Body of pancreas (tissue), 4 donors: ENCODE measurements around the gene PITPNC1.

Source experiments
- POLR2A ChIP-seq, 3 donors: fragments of 450-650 bp; IDR thresholded peaks; one replicate each; pipeline ENCODE4 v1.6.1; 2016; ENCODE audit warnings: antibody characterized with exemption in 3 of 3, mild to moderate bottlenecking in 2 of 3
- TF ChIP-seq, protein P1 (sequence below), 7 experiments: fragments of 450-650 bp in 4 of 7; fragments of 200-600 bp in 3 of 7; sonication (generic) in 3 of 7; IDR thresholded peaks; one replicate each; pipeline ENCODE4 v1.5.1; 2016 to 2019; ENCODE audit warnings: antibody characterized with exemption in 7 of 7

DNA sequence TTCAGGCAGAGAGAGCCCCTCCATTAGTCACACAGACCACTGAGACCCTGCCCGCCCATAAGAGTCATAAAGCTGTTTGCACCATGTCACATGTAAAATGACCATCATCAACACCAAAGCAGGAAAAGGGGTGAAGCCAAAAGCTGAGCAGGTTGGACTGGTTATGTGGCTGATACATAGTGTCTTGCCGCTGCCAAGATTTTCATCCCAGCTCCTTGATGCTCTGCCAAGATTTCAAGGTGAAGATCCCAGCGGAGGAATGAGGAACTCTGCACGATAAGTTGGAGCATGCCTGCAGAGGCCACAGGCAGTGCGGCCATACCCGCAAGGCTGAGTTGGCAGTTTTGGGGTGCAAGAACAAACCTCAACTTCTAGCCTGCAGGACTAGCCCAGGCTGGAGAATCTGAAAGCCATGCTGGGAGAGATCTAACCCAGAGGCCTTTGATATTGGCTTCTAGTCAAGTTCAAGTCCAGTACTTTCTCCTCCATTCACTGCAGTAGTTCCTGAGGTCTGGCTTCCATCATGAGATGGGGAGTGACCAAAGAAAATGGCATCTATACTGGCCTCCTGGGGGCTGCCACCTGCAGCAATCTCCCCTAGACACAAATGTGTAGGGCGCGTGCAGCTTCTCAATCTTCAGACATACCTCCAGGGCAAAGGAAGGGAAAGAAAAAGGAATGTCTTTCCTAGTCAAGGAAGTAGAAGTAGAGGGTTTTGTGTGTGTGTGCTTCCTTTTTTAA, 261.0 kb downstream of the PITPNC1 start:
- TF ChIP-seq, protein P1, sequence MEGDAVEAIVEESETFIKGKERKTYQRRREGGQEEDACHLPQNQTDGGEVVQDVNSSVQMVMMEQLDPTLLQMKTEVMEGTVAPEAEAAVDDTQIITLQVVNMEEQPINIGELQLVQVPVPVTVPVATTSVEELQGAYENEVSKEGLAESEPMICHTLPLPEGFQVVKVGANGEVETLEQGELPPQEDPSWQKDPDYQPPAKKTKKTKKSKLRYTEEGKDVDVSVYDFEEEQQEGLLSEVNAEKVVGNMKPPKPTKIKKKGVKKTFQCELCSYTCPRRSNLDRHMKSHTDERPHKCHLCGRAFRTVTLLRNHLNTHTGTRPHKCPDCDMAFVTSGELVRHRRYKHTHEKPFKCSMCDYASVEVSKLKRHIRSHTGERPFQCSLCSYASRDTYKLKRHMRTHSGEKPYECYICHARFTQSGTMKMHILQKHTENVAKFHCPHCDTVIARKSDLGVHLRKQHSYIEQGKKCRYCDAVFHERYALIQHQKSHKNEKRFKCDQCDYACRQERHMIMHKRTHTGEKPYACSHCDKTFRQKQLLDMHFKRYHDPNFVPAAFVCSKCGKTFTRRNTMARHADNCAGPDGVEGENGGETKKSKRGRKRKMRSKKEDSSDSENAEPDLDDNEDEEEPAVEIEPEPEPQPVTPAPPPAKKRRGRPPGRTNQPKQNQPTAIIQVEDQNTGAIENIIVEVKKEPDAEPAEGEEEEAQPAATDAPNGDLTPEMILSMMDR (IDR thresholded peaks at IDR 0.05): no peak
- TF ChIP-seq POLR2A (IDR thresholded peaks at IDR 0.05): no peak
